ENCODE data around the gene TLX2.

- TF ChIP-seq CTCF (conservative IDR thresholded peaks at IDR 0.05; ENCODE audit: low read depth, low read length): no peak
- no peak for TF ChIP-seq EZH2 (IDR thresholded peaks at IDR 0.05; ENCODE audit: borderline replicate concordance, low read depth, low read length, poor library complexity, severe bottlenecking)
Observed at GRCh38 chr2:74536166-74536950, 22.1 kb downstream of the TLX2 start.
